ENCODE results near the gene TJAP1. TPM values are rescaled to one million over a fixed set of nuclear protein-coding genes. Genes with fewer than 3 reads are reported as not detected.

Gene TJAP1
- total and polyA plus RNA-seq, 2 donors (not counting 3 experiments of a cell fraction or from before 2014, with no cell fraction given) = 28.4 to 31.8 TPM

GRCh38 chr6:43451348-43451747 lies 26.0 kb upstream of the TJAP1 start:
- Histone ChIP-seq H2AFZ (ENCODE audit: low read depth, low read length) (no peak overlapping the region), H3K27ac (ENCODE audit: insufficient read depth, low read depth, low read length) (no peak overlapping the region), H3K9me1 (replicated peaks; ENCODE audit: control insufficient read depth, extremely low read depth, insufficient read depth, low read length) (no peaks in the 10 kb centered on the region), H3K9me3 (replicated peaks; ENCODE audit: control insufficient read depth, insufficient read depth, low read length) (no peaks in the 10 kb centered on the region), H3K4me3 (replicated peaks in 1 of 3; ENCODE audit: insufficient read depth in 1 of 3, low read depth in 1 of 3, low read length in 3 of 3) (no peak overlapping the region), H4K20me1 (replicated peaks; ENCODE audit: control insufficient read depth, extremely low read depth, insufficient read depth, low read length) (no peaks in the 10 kb centered on the region), H3K36me3 (ENCODE audit: control insufficient read depth in 2 of 2, extremely low read depth in 1 of 2, insufficient read depth in 2 of 2, low read length in 2 of 2) (peaks cover 5 to 23% of the 10 kb centered on the region in 2 experiments), H3K4me2 (ENCODE audit: insufficient read depth, low read length) (no peak overlapping the region), H3K27me3 (ENCODE audit: control insufficient read depth in 2 of 2, insufficient read depth in 2 of 2, low read length in 2 of 2) (peaks cover 4 to 11% of the 10 kb centered on the region in 2 experiments), H3K4me1 (ENCODE audit: control insufficient read depth, extremely low read depth, insufficient read depth, low read length) (peaks cover 9% of the 10 kb centered on the region), H3K79me2 (ENCODE audit: control insufficient read depth, insufficient read depth, low read length) (no peaks in the 10 kb centered on the region), H3K9ac (replicated peaks; ENCODE audit: extremely low read depth, insufficient read depth, low read length) (no peak overlapping the region)
- TF ChIP-seq MYC (IDR thresholded peaks at IDR 0.05; ENCODE audit: low read depth, low read length) (no peak), JUN (IDR thresholded peaks at IDR 0.05; ENCODE audit: borderline replicate concordance, insufficient read depth, insufficient read length, low read depth) (no peak), POLR2A (IDR thresholded peaks at IDR 0.05; ENCODE audit: low read depth, low read length) (no peak)
- DNase-seq (ENCODE audit: low read depth, low spot score) = no peak
- intact Hi-C loops (cut with micrococcal nuclease) = no loop called here
- ChIA-PET POLR2A (interaction anchor here (0.6 kb wide), 1 partner anchor 9 kb away, joined by 4 read pairs; no protein-coding TSS in a partner anchor), CTCF (interaction anchor here (21.3 kb wide), 1 partner anchor 50 kb away, joined by 289 read pairs; the partner anchor contains the start of gene LRRC73)
- dilution Hi-C loops (cut with MboI; ENCODE audit: extremely low pct_ligation_motif_present, low sequenced_read_pairs) = no loop called here
- BruUV-seq (replicated peaks) = no TSS peak
- no peak for FAIRE-seq

- Histone ChIP-seq H3K9me1 (replicated peaks; ENCODE audit: control insufficient read depth, extremely low read depth, insufficient read depth, low read length) (no peaks in the 10 kb centered on the region), H3K36me3 (ENCODE audit: control insufficient read depth in 2 of 2, extremely low read depth in 1 of 2, insufficient read depth in 2 of 2, low read length in 2 of 2) (peaks cover 5 to 21% of the 10 kb centered on the region in 2 experiments), H3K79me2 (ENCODE audit: control insufficient read depth, insufficient read depth, low read length) (no peaks in the 10 kb centered on the region), H3K9ac (replicated peaks; ENCODE audit: extremely low read depth, insufficient read depth, low read length) (no peak overlapping the region), H3K27ac (ENCODE audit: insufficient read depth, low read depth, low read length) (no peak overlapping the region), H4K20me1 (replicated peaks; ENCODE audit: control insufficient read depth, extremely low read depth, insufficient read depth, low read length) (no peaks in the 10 kb centered on the region), H3K4me3 (replicated peaks in 1 of 3; ENCODE audit: insufficient read depth in 1 of 3, low read depth in 1 of 3, low read length in 3 of 3) (no peak overlapping the region), H3K4me1 (ENCODE audit: control insufficient read depth, extremely low read depth, insufficient read depth, low read length) (peaks cover 9% of the 10 kb centered on the region), H3K27me3 (ENCODE audit: control insufficient read depth in 2 of 2, insufficient read depth in 2 of 2, low read length in 2 of 2) (peaks cover 6 to 17% of the 10 kb centered on the region in 2 experiments), H3K9me3 (replicated peaks; ENCODE audit: control insufficient read depth, insufficient read depth, low read length) (no peaks in the 10 kb centered on the region), H3K4me2 (ENCODE audit: insufficient read depth, low read length) (no peak overlapping the region), H2AFZ (ENCODE audit: low read depth, low read length) (no peak overlapping the region)
- no peak for TF ChIP-seq MYC (IDR thresholded peaks at IDR 0.05; ENCODE audit: low read depth, low read length)
- no peak for TF ChIP-seq POLR2A (IDR thresholded peaks at IDR 0.05; ENCODE audit: low read depth, low read length)
- TF ChIP-seq GATA2 (IDR thresholded peaks at IDR 0.05; ENCODE audit: insufficient read depth, insufficient read length, low read depth, low read length) = no peak
- TF ChIP-seq CTCF (IDR thresholded peaks at IDR 0.05; ENCODE audit: extremely low read depth in 1 of 2, insufficient read depth in 1 of 2, low read depth in 1 of 2, low read length in 2 of 2) = no peak
- DNase-seq (ENCODE audit: low read depth, low spot score) = no peak
- no peak for FAIRE-seq
- POLR2A ChIA-PET = no interaction called here
- dilution Hi-C loops (cut with MboI; ENCODE audit: extremely low pct_ligation_motif_present, low sequenced_read_pairs) = no loop called here
- intact Hi-C loops (cut with micrococcal nuclease) = no loop called here
- CTCF ChIA-PET = interaction anchor here (21.3 kb wide), 1 partner anchor 49 kb away, joined by 289 read pairs; the partner anchor contains the start of gene LRRC73
- BruUV-seq (replicated peaks) = no TSS peak
These were observed 25.4 kb upstream of the TJAP1 start for GRCh38 chr6:43451939-43452338.
